Activated T-cell treated with anti-CD3 and anti-CD28 coated beads for 1 hour (primary cell): Measurements from ENCODE around the gene NUDT22.
A peak's percentile ranks its signal among the peaks of the same experiment; 100 is the strongest.

Experiments
- DNase-seq: peaks from one replicate; pipeline ENCODE4 v3.0.0-alpha.2; 2020; ENCODE audit warnings: low read depth

The NUDT22 gene

DNA sequence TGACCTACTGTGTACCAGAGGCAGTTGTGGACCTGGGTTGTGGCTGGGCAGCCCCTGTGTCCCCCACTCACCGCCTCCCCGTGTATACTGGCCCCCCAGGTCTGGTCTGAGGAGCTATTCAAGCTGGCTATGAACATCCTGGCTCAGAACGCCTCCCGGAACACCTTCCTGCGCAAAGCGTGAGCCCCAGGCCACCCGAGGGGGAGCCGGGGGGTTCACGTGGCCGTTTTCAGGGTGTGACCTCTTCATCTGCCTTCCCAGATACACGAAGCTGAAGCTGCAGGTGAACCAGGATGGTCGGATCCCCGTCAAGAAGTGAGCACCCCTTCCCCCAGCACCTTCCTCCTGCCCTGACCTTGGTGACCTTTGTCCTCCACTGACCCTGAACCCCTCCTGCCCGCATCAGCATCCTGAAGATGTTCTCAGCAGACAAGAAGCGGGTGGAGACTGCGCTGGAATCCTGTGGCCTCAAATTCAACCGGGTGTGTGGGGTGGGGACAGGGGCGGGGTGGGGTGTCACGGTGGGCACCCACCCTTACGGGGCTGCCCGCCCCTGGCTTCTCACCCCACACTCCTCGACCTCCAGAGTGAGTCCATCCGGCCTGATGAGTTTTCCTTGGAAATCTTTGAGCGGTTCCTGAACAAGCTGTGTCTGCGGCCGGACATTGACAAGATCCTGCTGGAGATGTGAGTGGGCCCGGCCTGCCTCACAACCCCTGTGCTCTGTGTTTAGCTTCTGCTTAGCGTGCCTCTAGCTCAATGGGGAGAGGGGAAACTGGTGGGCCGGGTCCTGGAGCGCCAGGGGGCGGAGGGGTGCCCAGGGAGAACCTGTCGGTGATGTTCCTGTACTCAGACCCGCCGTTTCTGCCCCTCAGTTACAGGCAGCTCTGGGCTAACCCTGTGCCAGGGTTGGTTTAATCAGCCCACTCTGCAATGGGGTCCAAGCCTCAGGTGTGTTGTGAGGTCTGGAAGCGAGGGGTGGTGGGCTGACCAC is 29.4 kb downstream of the NUDT22 start:
- DNase-seq: no peak

DNA sequence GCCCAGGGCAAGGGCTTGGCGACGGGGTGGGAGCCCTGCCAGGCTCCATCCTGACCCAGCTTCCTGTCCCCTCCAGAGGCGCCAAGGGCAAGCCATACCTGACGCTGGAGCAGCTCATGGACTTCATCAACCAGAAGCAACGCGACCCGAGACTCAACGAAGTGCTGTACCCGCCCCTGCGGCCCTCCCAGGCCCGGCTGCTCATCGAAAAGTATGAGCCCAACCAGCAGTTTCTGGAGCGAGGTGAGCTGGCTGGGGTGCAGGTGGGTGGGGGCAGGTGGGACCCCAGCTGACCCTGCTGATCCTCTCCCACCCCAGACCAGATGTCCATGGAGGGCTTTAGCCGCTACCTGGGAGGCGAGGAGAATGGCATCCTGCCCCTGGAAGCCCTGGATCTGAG is 30.2 kb downstream of the NUDT22 start:
- DNase-seq: no peak

DNA sequence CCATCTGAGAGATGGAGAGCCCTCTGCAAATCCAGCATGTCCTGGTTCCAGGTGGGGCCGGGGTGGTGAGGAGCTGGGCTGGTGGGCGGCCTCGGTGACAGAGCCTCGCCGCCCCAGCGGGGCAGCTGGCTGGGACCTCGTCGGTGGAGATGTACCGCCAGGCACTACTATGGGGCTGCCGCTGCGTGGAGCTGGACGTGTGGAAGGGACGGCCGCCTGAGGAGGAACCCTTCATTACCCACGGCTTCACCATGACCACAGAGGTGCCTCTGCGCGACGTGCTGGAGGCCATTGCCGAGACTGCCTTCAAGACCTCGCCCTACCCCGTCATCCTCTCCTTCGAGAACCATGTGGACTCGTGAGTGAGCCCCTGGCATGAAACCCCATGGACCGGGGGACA is 32.3 kb downstream of the NUDT22 start:
- no peak for DNase-seq

GRCh38 chr11:64258946-64259532 is 33.0 kb downstream of the NUDT22 start:
- DNase-seq: no peak

DNA sequence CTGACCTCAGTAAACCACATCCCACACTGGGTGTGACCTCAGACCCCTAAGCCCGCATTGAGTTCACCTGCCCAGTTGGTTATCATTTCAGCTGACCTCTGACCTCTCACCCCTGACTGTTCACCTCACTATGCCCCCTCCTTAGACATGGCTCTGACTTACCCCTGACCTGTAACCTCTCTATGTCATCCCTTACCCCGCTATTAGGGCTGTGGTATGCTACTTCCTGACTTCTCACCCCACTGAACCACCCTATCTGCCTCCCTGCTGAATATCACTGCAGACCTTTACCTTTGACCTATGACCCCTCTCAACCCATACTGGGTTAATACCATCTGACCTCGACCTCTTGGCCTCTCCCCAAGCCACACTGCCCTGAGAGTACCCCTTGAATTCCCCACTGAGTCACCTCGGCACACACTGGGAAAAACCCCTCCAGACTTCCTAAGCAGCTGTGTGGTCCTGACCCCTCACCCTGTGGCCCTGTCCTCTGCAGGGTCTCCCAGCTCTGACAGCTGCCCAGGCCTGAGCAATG is 33.5 kb downstream of the NUDT22 start:
- no peak for DNase-seq

DNA sequence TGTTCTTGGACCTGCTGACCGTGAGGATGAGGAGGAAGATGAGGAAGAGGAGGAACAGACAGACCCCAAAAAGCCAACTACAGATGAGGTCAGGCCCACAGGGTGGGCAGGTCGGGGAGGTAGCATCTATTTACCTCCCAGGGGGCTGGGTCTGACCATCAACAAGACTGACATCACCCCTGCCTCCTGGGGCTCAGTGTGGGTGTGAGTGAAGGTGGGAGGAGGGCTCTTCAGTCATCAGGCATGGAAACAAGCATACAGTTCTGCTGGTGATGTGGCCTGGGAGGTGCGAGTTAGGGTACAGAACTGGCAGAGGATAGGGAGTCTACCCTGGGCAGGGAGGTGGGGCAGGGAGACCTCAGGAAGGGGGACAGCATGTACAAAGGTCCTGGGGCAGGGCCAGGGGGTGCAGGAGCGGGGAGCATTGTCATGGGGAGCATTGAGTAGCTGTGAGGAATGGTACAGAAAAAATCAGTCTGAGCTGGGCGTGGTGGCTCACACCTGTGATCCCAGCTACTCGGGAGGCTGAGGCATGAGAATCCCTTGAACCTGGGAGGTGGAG is 34.2 kb downstream of the NUDT22 start:
- no peak for DNase-seq

DNA sequence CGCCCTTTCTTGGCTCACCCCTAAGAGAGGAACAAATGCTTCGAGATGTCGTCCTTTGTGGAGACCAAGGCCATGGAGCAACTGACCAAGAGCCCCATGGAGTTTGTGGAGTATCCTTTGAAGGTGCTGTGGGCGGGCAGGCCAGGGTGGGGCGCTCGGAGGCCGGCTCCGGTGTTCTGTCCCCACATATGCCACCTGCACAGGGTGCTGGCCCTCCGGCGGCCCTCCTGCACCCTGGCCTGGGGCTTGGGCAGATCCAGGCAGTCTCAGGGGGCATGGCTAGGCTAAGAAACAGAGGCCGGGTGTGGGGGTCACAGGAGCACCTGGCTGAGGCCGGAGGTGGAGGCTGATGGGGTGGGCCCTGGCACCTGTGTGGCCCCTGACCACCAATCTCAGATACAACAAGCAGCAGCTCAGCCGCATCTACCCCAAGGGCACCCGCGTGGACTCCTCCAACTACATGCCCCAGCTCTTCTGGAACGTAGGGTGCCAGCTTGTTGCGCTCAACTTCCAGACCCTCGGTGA is 35.5 kb downstream of the NUDT22 start:
- no peak for DNase-seq

DNA sequence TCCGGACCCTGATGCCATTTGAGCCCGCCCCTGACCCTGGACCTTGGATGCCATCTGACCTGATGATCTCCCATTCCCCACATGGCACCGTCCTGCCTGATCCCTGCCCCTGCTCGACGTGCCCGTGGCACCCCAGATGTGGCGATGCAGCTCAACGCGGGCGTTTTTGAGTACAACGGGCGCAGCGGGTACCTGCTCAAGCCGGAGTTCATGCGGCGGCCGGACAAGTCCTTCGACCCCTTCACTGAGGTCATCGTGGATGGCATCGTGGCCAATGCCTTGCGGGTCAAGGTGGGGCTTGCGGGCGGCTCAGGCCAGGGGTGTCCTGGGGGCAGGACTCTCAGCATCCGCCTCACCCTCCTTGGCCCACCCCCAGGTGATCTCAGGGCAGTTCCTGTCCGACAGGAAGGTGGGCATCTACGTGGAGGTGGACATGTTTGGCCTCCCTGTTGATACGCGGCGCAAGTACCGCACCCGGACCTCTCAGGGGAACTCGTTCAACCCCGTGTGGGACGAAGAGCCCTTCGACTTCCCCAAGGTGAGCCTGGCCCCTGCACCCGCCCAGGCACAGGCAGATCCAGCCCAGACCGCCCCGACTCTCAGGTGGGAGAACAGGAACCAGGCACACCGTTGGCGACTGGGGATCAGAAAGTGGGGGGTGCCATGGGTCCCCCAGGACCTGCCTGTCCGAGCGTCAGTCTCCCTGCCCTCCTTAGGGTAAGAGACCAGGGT is 36.4 kb downstream of the NUDT22 start:
- no peak for DNase-seq

DNA sequence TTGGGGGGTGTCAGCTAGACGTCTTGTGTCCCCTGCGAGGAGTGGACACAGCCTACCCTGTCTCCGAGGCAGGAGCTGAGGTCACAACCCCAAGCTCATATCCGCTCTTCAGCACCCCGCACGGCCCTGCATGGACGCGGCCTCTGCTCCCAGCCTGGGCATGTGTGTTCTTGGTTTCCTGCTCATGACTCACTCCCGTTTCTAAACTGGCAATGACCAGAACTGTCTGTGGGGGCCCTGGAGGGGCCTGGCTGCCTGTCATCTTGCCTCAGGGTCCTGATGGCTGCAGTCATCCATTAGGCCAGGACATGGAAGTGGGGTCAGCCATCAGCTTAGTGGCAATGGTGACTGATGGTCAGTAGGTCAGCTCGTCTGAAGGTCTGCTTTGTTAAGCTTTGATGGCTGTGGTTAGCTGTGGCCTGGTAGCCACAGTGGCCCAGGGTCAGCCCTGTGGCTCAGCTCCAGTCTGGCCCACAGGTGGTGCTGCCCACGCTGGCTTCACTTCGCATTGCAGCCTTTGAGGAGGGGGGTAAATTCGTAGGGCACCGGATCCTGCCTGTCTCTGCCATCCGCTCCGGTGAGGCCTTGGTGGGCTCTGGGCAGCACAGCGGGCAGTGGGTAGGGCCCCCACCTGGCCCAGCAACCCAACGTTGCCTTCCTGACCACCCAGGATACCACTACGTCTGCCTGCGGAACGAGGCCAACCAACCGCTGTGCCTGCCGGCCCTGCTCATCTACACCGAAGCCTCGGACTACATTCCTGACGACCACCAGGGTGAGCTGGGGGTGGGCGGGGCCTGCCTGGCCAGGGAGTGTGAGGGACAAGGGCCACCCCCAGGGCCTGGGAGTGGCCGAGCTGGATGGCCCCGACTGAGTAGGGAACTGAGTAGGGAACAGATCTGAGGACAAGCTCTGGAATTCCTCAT is 37.2 kb downstream of the NUDT22 start:
- no peak for DNase-seq

DNA sequence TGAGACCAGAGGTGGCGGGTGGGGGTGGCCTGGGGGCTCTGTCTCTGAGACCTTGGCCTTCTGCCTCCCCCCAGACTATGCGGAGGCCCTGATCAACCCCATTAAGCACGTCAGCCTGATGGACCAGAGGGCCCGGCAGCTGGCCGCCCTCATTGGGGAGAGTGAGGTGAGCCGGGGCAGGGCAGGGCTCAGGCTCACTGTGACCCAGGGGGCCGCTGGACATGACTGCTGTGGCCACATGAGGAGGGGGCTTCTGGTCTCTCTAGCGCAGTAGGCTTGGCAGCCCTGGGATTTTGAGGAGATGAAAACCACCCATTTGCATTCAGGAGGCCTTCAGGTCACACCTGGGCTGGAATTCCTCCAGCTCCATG is 37.9 kb downstream of the NUDT22 start:
- DNase-seq: no peak

DNA sequence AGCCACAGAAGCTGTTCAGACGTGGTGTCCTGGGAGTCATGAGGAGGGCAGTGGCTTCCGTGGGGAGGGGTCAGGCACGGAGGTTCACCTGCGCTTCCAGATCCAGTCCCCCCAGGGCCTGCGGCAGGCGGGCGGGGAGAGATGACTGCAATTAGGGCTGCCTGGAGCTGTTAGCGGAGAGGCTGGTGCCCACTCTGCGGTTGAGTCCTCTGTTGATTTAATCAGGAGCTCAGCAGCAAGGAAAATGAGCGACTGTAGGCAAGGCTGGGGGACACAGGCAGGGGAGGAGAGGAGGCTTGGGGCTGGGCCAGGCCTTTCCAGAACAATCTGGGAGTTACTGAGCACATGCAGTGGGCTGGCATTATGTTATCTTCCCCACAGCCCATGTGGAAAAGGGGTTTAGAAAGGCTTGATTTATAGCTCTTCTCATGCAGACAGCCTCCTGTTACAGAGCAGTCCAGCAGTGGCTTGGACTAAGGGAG is 38.3 kb downstream of the NUDT22 start:
- DNase-seq: no peak

GRCh38 chr11:64265176-64266160 is 39.4 kb downstream of the NUDT22 start:
- no peak for DNase-seq

DNA sequence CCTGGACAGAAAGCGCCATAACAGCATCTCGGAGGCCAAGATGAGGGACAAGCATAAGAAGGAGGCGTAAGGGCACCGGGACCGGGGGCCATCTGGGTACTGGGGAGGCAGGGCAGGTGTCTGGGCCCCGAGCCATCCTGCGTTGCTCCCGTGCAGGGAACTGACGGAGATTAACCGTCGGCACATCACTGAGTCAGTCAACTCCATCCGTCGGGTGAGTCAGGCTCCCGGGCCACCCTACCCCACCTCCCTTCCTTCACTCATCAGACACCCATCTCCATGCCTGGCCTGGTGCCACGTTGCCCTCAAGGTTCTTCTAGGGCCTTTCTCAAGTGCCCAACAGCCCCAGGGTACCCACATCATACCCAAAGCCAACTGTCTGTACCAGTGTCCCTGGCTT is 40.3 kb downstream of the NUDT22 start:
- DNase-seq: no peak

DNA sequence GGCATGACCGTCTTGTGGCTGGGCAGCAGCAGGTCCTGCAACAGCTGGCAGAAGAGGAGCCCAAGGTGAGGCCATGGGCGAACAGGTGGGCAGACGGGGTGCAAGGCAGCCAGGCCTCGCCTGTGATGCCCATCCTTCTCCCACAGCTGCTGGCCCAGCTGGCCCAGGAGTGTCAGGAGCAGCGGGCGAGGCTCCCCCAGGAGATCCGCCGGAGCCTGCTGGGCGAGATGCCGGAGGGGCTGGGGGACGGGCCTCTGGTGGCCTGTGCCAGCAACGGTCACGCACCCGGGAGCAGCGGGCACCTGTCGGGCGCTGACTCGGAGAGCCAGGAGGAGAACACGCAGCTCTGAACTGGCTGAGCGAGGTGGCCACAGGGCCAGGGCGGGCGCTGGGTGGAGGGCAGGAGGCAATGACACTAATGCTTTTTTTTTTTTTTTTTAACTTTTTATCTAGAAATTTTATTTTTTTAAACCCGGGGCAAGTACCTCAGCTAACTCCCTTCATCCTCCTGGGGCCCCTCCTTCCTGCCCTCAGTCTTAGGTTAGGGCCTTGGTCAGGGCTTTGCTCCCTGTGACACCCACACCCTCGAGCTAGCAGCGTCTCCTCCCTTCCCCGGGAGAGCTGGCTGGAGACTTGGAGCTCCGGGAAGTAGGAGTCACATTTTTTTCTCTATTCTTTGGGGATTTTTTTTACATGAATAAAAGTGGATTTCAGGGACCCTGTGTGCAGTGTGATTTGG is 41.3 kb downstream of the NUDT22 start:
- DNase-seq: no peak

- no peak for DNase-seq
These were observed 42.2 kb downstream of the NUDT22 start for GRCh38 chr11:64268025-64268892.

DNA sequence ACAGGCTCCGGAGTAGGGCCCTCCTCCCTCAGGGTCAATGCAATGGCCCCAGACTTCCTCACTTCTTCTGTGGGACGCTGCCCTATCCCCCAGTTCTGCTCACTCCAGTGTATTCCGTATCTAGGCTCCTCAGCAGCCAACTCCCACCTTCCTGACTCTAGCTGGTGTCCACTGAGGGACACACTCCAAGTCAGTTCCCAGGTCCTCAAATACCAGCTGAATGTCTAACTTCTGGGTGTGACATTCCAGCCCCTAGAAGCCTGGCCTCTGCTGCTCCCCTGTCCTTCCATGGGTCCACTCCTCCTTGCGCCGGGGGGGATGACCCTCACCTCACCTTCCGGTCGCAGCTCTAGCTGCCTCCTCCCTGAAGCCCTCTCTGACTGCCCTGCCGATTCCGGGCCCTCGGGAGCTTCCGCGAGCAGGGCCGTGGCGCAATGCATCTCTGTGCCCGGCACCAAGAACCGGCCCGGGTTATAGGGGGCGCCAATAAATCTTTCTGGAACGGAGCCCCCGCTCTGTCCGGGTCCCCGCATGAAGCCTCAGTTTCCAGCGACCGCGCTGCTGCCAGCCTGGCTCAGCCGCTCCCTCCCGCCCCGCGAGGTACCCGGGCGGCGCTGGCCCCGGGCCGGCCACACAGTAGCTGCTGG is 42.9 kb downstream of the NUDT22 start:
- DNase-seq: peak; percentile 26

- DNase-seq: peak; percentile 94
These were observed 43.6 kb downstream of the NUDT22 start for GRCh38 chr11:64269540-64270220.
